Nephron progenitor cell (in vitro differentiated cells): Measurements from ENCODE around the gene SC5D.

Experiments used
- DNase-seq: peaks from one replicate; pipeline ENCODE4 v3.0.0; 2021
- H3K27ac Mint-ChIP-seq: 2 replicates; pipeline ENCODE4 v1.8.0; 2021; ENCODE audit warnings: mild to moderate bottlenecking, moderate library complexity, mixed read lengths
- H3K27me3 Mint-ChIP-seq: 2 replicates; pipeline ENCODE4 v1.8.0; 2021; ENCODE audit warnings: mild to moderate bottlenecking, low read depth, mixed read lengths; ENCODE audit not compliant: poor library complexity
- H3K36me3 Mint-ChIP-seq: 2 replicates; pipeline ENCODE4 v1.8.0; 2021; ENCODE audit warnings: low read depth, mixed read lengths
- H3K4me1 Mint-ChIP-seq: 2 replicates; pipeline ENCODE4 v1.8.0; 2021; ENCODE audit warnings: mixed read lengths
- H3K4me3 Mint-ChIP-seq: 2 replicates; pipeline ENCODE4 v1.8.0; 2021; ENCODE audit warnings: mild to moderate bottlenecking, moderate library complexity, mixed read lengths
- H3K9me3 Mint-ChIP-seq: 2 replicates; pipeline ENCODE4 v1.8.0; 2021; ENCODE audit warnings: mild to moderate bottlenecking, moderate library complexity, mixed read lengths
- CTCF ChIP-seq: fragments of 200-600 bp; sonication (generic); IDR thresholded peaks from 2 replicates; pipeline ENCODE4 v1.5.0; 2021; ENCODE audit warnings: antibody characterized with exemption

Gene SC5D

GRCh38 chr11:121352251-121352891, 59.8 kb downstream of the SC5D start:
- no peak overlapping the region for H3K27ac Mint-ChIP-seq
- H3K9me3 Mint-ChIP-seq: no peaks in the 10 kb centered on the region
- no peak for DNase-seq
- H3K4me3 Mint-ChIP-seq: no peak overlapping the region
- H3K4me1 Mint-ChIP-seq: peaks cover 62% of the 10 kb centered on the region
- no peaks in the 10 kb centered on the region for H3K36me3 Mint-ChIP-seq
- peaks cover 21% of the 10 kb centered on the region for H3K27me3 Mint-ChIP-seq
- no peak for TF ChIP-seq CTCF

- Mint-ChIP-seq H3K27me3 (peaks cover 21% of the 10 kb centered on the region), H3K4me1 (peaks cover 51% of the 10 kb centered on the region), H3K27ac (no peak overlapping the region), H3K36me3 (no peaks in the 10 kb centered on the region), H3K9me3 (no peaks in the 10 kb centered on the region), H3K4me3 (no peak overlapping the region)
- TF ChIP-seq CTCF: no peak
- DNase-seq: no peak
These were observed 61.6 kb downstream of the SC5D start for GRCh38 chr11:121354192-121354591.

GRCh38 chr11:121356357-121356756, 63.8 kb downstream of the SC5D start:
- peaks cover 18% of the 10 kb centered on the region for H3K27me3 Mint-ChIP-seq
- H3K4me3 Mint-ChIP-seq: no peak overlapping the region
- peaks cover 37% of the 10 kb centered on the region for H3K4me1 Mint-ChIP-seq
- H3K36me3 Mint-ChIP-seq: no peaks in the 10 kb centered on the region
- H3K9me3 Mint-ChIP-seq: no peaks in the 10 kb centered on the region
- no peak for TF ChIP-seq CTCF
- no peak overlapping the region for H3K27ac Mint-ChIP-seq
- DNase-seq: no peak
